Muscle layer of duodenum (tissue), 2 donors: ENCODE measurements around the gene ASIC4.
A peak's percentile ranks its signal among the peaks of the same experiment; 100 is the strongest.

ENCODE experiments used
- H3K27ac ChIP-seq: one replicate; pipeline ENCODE4 v1.7.0; 2013; ENCODE audit warnings: mild to moderate bottlenecking, low read length
- H3K27me3 ChIP-seq: one replicate; pipeline ENCODE4 v1.7.0; 2013; ENCODE audit warnings: low read depth, mild to moderate bottlenecking, control low read depth, low read length
- H3K36me3 ChIP-seq, 2 donors: one replicate each; pipeline ENCODE4 v1.7.0; 2013; ENCODE audit warnings: low read length in 2 of 2, control low read depth in 1 of 2, mild to moderate bottlenecking in 1 of 2; ENCODE audit not compliant: insufficient read depth in 2 of 2, control insufficient read depth in 1 of 2
- H3K4me1 ChIP-seq, 2 donors: one replicate each; pipeline ENCODE4 v1.7.0; 2013; ENCODE audit warnings: low read length in 2 of 2, mild to moderate bottlenecking in 2 of 2, control low read depth in 1 of 2, moderate library complexity in 1 of 2; ENCODE audit not compliant: insufficient read depth in 2 of 2, control insufficient read depth in 1 of 2
- H3K4me3 ChIP-seq, 2 donors: one replicate each; pipeline ENCODE4 v1.7.0; 2013; ENCODE audit warnings: low read length in 2 of 2, low read depth in 1 of 2, mild to moderate bottlenecking in 1 of 2
- H3K9me3 ChIP-seq, 2 donors: one replicate each; pipeline ENCODE4 v1.7.0; 2013; ENCODE audit warnings: low read length in 2 of 2, control low read depth in 1 of 2, mild to moderate bottlenecking in 1 of 2; ENCODE audit not compliant: control insufficient read depth in 1 of 2
- donor health status: healthy.

Gene ASIC4

GRCh38 chr2:219551441-219552381 lies 37.4 kb downstream of the ASIC4 start:
- H3K27ac ChIP-seq, result no peak overlapping the region
- peak overlapping the region; percentile 46 to 73 for H3K4me3 ChIP-seq
- H3K4me1 ChIP-seq, result peaks cover 3 to 19% of the 10 kb centered on the region in 2 donors
- no peaks in the 10 kb centered on the region for H3K27me3 ChIP-seq
- H3K9me3 ChIP-seq, result no peaks in the 10 kb centered on the region
- H3K36me3 ChIP-seq, result peaks cover 0 to 3% of the 10 kb centered on the region in 2 donors

- peaks cover 3 to 19% of the 10 kb centered on the region in 2 donors for H3K4me1 ChIP-seq
- no peaks in the 10 kb centered on the region for H3K9me3 ChIP-seq
- peak overlapping the region; percentile 46 to 73 for H3K4me3 ChIP-seq
- H3K27ac ChIP-seq, result no peak overlapping the region
- no peaks in the 10 kb centered on the region for H3K27me3 ChIP-seq
- H3K36me3 ChIP-seq, result peaks cover 0 to 3% of the 10 kb centered on the region in 2 donors
Observed at GRCh38 chr2:219552382-219553167, 38.3 kb downstream of the ASIC4 start.

- Histone ChIP-seq H3K36me3 (peaks cover 0 to 3% of the 10 kb centered on the region in 2 donors), H3K27me3 (no peaks in the 10 kb centered on the region), H3K4me1 (peaks cover 3 to 19% of the 10 kb centered on the region in 2 donors), H3K9me3 (no peaks in the 10 kb centered on the region), H3K27ac (no peak overlapping the region), H3K4me3 (peak overlapping the region in 1 of 2 donors; percentile 73)
Observed at GRCh38 chr2:219553168-219553417, 38.8 kb downstream of the ASIC4 start.

GRCh38 chr2:219553463-219553963 lies 39.2 kb downstream of the ASIC4 start:
- H3K4me1 ChIP-seq, result peaks cover 3 to 19% of the 10 kb centered on the region in 2 donors
- no peaks in the 10 kb centered on the region for H3K9me3 ChIP-seq
- no peak overlapping the region for H3K27ac ChIP-seq
- no peak overlapping the region for H3K4me3 ChIP-seq
- H3K36me3 ChIP-seq, result peaks cover 0 to 3% of the 10 kb centered on the region in 2 donors
- H3K27me3 ChIP-seq, result no peaks in the 10 kb centered on the region

- Histone ChIP-seq H3K36me3 (peaks cover 0 to 3% of the 10 kb centered on the region in 2 donors), H3K4me1 (peaks cover 3 to 19% of the 10 kb centered on the region in 2 donors), H3K4me3 (no peak overlapping the region), H3K9me3 (no peaks in the 10 kb centered on the region), H3K27ac (no peak overlapping the region), H3K27me3 (no peaks in the 10 kb centered on the region)
Observed at GRCh38 chr2:219554350-219554749, 40.1 kb downstream of the ASIC4 start.

- Histone ChIP-seq H3K4me1 (peaks cover 3 to 23% of the 10 kb centered on the region in 2 donors), H3K4me3 (no peak overlapping the region), H3K27ac (no peak overlapping the region), H3K9me3 (no peaks in the 10 kb centered on the region), H3K27me3 (no peaks in the 10 kb centered on the region), H3K36me3 (peaks cover 0 to 3% of the 10 kb centered on the region in 2 donors)
Observed at GRCh38 chr2:219555956-219556355, 41.7 kb downstream of the ASIC4 start.

GRCh38 chr2:219556413-219556812 lies 42.1 kb downstream of the ASIC4 start:
- no peak overlapping the region for H3K27ac ChIP-seq
- peaks cover 0 to 3% of the 10 kb centered on the region in 2 donors for H3K36me3 ChIP-seq
- H3K4me1 ChIP-seq, result peaks cover 3 to 21% of the 10 kb centered on the region in 2 donors
- no peaks in the 10 kb centered on the region for H3K9me3 ChIP-seq
- H3K4me3 ChIP-seq, result no peak overlapping the region
- H3K27me3 ChIP-seq, result no peaks in the 10 kb centered on the region

GRCh38 chr2:219557320-219557719 lies 43.0 kb downstream of the ASIC4 start:
- Histone ChIP-seq H3K36me3 (peaks cover 0 to 3% of the 10 kb centered on the region in 2 donors), H3K27me3 (no peaks in the 10 kb centered on the region), H3K27ac (no peak overlapping the region), H3K4me3 (no peak overlapping the region), H3K4me1 (peaks cover 3 to 12% of the 10 kb centered on the region in 2 donors), H3K9me3 (no peaks in the 10 kb centered on the region)

- Histone ChIP-seq H3K36me3 (peaks cover 0 to 8% of the 10 kb centered on the region in 2 donors), H3K27me3 (no peaks in the 10 kb centered on the region)
Observed at GRCh38 chr2:219557791-219558785, 43.8 kb downstream of the ASIC4 start.

GRCh38 chr2:219559156-219559915 lies 45.1 kb downstream of the ASIC4 start:
- no peaks in the 10 kb centered on the region for H3K27me3 ChIP-seq
- H3K27ac ChIP-seq, result no peak overlapping the region
- peaks cover 0 to 17% of the 10 kb centered on the region in 2 donors for H3K36me3 ChIP-seq
- H3K9me3 ChIP-seq, result no peaks in the 10 kb centered on the region
- H3K4me1 ChIP-seq, result peaks cover 0 to 5% of the 10 kb centered on the region in 2 donors
- H3K4me3 ChIP-seq, result no peak overlapping the region

More at GRCh38 chr2:219557791-219558785, 43.8 kb downstream of the ASIC4 start:
- Histone ChIP-seq H3K4me3 (no peak overlapping the region), H3K9me3 (no peaks in the 10 kb centered on the region), H3K27ac (no peak overlapping the region), H3K4me1 (peaks cover 1 to 6% of the 10 kb centered on the region in 2 donors)
